Testis (tissue), 2 donors: ENCODE measurements around the gene CAPZA1.

Experiments used
- CTCF ChIP-seq, 3 experiments: fragments of 450-650 bp in 2 of 3; fragments of 200-600 bp in 1 of 3; sonication (generic) in 1 of 3; IDR thresholded peaks; one replicate each; pipeline ENCODE4 v1.5.1; 2016 to 2019; ENCODE audit warnings: antibody characterized with exemption in 3 of 3, mild to moderate bottlenecking in 2 of 3, moderate library complexity in 1 of 3
- POLR2A ChIP-seq: fragments of 450-650 bp; IDR thresholded peaks from one replicate; pipeline ENCODE4 v1.6.1; 2017; ENCODE audit warnings: antibody characterized with exemption, mild to moderate bottlenecking, moderate library complexity

DNA sequence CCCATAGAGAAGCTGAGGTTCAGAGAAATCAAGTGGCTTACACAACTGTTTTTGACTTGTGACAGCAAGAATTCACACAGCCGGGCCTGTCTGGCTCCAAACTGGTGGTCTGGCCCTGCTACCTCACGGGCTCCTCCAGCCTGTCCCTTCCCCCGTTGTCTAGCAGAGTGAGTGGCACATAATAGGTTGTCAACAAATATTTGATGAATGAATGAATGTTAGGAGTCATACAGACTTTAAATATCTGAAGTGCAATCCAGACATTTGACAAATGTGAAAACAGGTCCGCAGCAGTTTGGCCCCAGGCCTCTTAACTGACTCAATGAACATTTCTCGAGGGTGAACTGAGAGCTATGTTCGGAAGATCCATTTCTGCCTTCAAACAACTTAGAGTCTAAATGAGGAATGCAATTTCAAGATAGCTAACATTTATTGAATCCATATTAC is 88.4 kb downstream of the CAPZA1 start:
- no peak for TF ChIP-seq CTCF (IDR thresholded peaks at IDR 0.05)
- TF ChIP-seq POLR2A: no peak
